PFSK-1 (cell line): ENCODE data around the gene TMEM11.

ENCODE experiments used
- POLR2AphosphoS5 ChIP-seq: IDR thresholded peaks from 2 replicates; pipeline ENCODE4 v1.6.1; 2012; ENCODE audit warnings: low read depth, mild to moderate bottlenecking, control low read depth, low read length, moderate library complexity
- REST ChIP-seq, 2 experiments: IDR thresholded peaks; 2 replicates each; pipeline versions ENCODE4 v1.6.1 to v1.8.0; 2011 to 2012; ENCODE audit warnings: low read depth in 2 of 2, low read length in 2 of 2, control low read depth in 1 of 2, inconsistent platforms in 1 of 2, mild to moderate bottlenecking in 1 of 2, moderate library complexity in 1 of 2; ENCODE audit not compliant: insufficient read depth in 1 of 2
- SIN3A ChIP-seq: IDR thresholded peaks from 2 replicates; pipeline ENCODE4 v1.6.1; 2012; ENCODE audit warnings: mild to moderate bottlenecking, low read length, moderate library complexity, borderline replicate concordance; ENCODE audit not compliant: insufficient read depth
- TAF1 ChIP-seq: IDR thresholded peaks from 2 replicates; pipeline ENCODE4 v1.6.1; 2012; ENCODE audit warnings: low read length, control low read depth, borderline replicate concordance; ENCODE audit not compliant: insufficient read depth

GRCh38 chr17:21240369-21241055 lies 26.6 kb upstream of the TMEM11 start:
- TF ChIP-seq POLR2AphosphoS5 (no peak), TAF1 (no peak), REST (IDR thresholded peaks at IDR 0.05; ENCODE audit: insufficient read depth in 1 of 2, low read depth in 2 of 2, low read length in 2 of 2) (no peak), SIN3A (no peak)
